Aortic smooth muscle cell (primary cell): ENCODE results near the gene TOGARAM1. TPM values are rescaled to one million over a fixed set of nuclear protein-coding genes. Genes with fewer than 3 reads are reported as not detected.

Source experiments
- total RNA-seq: library from RNA; depleted of rRNA; stranded (reverse); fragments of >200 nt; gene quantifications from 2 replicates; pipeline ENCODE4 v1.2.3, GENCODE V29; 2014

The TOGARAM1 gene, protein sequence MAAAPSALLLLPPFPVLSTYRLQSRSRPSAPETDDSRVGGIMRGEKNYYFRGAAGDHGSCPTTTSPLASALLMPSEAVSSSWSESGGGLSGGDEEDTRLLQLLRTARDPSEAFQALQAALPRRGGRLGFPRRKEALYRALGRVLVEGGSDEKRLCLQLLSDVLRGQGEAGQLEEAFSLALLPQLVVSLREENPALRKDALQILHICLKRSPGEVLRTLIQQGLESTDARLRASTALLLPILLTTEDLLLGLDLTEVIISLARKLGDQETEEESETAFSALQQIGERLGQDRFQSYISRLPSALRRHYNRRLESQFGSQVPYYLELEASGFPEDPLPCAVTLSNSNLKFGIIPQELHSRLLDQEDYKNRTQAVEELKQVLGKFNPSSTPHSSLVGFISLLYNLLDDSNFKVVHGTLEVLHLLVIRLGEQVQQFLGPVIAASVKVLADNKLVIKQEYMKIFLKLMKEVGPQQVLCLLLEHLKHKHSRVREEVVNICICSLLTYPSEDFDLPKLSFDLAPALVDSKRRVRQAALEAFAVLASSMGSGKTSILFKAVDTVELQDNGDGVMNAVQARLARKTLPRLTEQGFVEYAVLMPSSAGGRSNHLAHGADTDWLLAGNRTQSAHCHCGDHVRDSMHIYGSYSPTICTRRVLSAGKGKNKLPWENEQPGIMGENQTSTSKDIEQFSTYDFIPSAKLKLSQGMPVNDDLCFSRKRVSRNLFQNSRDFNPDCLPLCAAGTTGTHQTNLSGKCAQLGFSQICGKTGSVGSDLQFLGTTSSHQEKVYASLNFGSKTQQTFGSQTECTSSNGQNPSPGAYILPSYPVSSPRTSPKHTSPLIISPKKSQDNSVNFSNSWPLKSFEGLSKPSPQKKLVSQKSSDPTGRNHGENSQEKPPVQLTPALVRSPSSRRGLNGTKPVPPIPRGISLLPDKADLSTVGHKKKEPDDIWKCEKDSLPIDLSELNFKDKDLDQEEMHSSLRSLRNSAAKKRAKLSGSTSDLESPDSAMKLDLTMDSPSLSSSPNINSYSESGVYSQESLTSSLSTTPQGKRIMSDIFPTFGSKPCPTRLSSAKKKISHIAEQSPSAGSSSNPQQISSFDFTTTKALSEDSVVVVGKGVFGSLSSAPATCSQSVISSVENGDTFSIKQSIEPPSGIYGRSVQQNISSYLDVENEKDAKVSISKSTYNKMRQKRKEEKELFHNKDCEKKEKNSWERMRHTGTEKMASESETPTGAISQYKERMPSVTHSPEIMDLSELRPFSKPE (N-terminal part only)
- 14.9 and 15.0 TPM in 2 replicates for total RNA-seq

DNA sequence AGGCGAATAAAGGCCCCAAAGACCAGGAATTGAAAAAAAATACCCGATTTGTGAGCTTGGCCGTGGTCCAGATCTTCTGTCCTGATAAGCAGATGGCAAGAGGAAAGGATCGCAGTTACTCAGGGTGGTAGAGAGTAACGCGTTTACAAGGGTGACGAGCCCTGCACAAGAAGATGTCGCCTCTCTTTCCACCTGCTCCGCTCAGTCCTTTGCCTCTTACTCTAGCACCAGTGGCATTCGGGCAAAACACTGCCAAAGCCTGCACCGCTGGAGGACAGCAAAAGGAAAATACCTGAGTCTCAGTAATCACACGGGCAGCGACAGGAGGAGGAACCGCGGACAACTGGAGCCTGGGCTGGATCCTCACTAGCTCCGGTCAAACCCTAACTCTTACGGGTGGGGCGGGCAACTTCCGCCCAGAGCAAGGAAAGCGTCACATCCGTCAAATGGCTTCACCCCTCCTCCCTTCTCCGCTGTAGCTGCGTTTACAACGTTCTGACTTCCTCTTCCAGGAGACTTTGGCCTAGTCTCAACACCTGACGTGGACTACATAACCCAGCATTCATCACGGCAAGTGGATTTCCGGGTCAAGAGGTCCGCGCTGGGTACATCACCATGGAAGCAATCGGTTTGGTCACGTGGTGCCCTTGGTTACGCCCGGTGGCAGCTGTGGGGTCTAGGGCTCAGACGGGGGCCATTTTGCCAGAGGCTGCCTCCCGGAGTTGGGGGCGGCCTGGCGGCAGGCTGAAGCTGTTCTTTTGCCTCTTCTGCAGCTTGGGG is at the start of gene TOGARAM1, which contains the start of gene KLHL28:
TOGARAM1 (plus strand) TSS at position 637 of the 780 bp plus-strand sequence. CDS start 232 bp downstream, outside the sequence.
KLHL28 (minus strand) TSS at position 394 of the 780 bp plus-strand sequence. CDS start 16,019 bp downstream, outside the sequence.

DNA sequence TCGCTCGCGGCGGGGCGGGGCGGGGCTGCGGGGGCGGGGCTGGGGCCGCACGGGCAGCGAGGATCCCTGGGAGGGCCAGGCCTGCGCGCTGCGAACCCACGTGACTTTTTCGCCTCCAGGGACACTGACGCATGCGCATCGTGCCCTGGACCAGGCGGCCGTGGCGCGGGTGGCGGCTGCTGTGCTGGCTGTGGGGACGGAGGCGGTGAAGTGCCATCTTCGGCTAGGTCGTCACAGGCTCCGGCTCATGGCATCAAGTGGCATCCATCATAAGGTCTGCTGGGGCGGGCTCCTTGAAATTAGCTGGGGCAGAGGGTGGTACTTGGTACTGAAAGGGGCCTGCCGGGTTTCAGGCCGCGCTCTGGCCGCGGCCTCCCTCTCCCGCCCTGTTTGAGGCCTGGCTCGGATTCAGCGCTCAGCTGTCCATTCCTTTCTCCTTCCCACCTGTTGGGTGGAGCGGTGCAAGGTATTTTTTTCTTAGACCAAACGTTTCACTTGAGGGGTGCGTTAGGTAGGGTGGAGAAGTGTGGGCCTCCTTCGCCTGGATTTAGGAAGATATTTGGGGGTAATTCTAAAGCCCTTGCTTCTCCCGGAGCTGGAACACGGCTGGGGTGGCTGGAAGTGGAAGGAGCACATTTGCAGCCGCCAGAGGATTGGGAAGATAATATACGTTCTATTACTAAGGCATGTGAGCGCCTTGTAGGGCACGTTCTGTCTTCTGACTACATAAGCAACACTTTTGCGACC is 122.2 kb downstream of the TOGARAM1 start, which contains the start of gene PRPF39:
PRPF39 (plus strand) TSS at position 141 of the 747 bp plus-strand sequence. CDS start 11,124 bp downstream, outside the sequence.

Other genes with a start within 250 kb of the TOGARAM1 start
- 9.0 and 9.4 TPM in 2 replicates for gene KLHL28, start 243 bp upstream of the TOGARAM1 start, total RNA-seq
- 22.1 and 22.4 TPM in 2 replicates for gene PRPF39, start 121.9 kb downstream of the TOGARAM1 start, total RNA-seq
- 23.5 TPM in 2 replicates for gene FKBP3, start 172.3 kb downstream of the TOGARAM1 start, total RNA-seq
- gene FANCM, start 173.7 kb downstream of the TOGARAM1 start, total RNA-seq: 4.8 and 7.3 TPM in 2 replicates